HepG2 (cell line): ENCODE data around the gene GRAMD1A. TPM values are rescaled to one million over a fixed set of nuclear protein-coding genes. Genes with fewer than 3 reads are reported as not detected.

Source experiments
- ARNT ChIP-seq: fragments of 450-650 bp; IDR thresholded peaks from 2 replicates; pipeline ENCODE4 v1.6.1; 2017
- IKZF1 ChIP-seq: fragments of 450-650 bp; IDR thresholded peaks from 2 replicates; pipeline ENCODE4 v1.7.1; 2016
- IKZF4 ChIP-seq: sonication (generic); formaldehyde crosslinking; IDR thresholded peaks from 2 replicates; pipeline ENCODE4 v1.5.1; 2020; ENCODE audit warnings: borderline replicate concordance, mild to moderate bottlenecking, low read depth, missing genetic modification reagents; ENCODE audit errors: not compliant biosample characterization
- KLF11 ChIP-seq: IDR thresholded peaks from 2 replicates; pipeline ENCODE4 v1.6.1; 2016; ENCODE audit warnings: missing compliant biosample characterization
- MIXL1 ChIP-seq: IDR thresholded peaks from 2 replicates; pipeline ENCODE4 v1.6.1; 2016
- MNT ChIP-seq: fragments of 450-650 bp; IDR thresholded peaks from 2 replicates; pipeline ENCODE4 v1.6.1; 2016
- PHF8 ChIP-seq: sonication (generic); formaldehyde crosslinking; IDR thresholded peaks from 2 replicates; pipeline ENCODE4 v1.5.0; 2020; ENCODE audit warnings: missing genetic modification reagents
- RCOR2 ChIP-seq: IDR thresholded peaks from 2 replicates; pipeline ENCODE4 v1.6.1; 2016; ENCODE audit warnings: missing biosample characterization, missing genetic modification reagents
- ZBTB7B ChIP-seq: sonication (generic); formaldehyde crosslinking; IDR thresholded peaks from 2 replicates; pipeline ENCODE4 v1.4.0; 2020; ENCODE audit warnings: missing genetic modification reagents
- ZMAT5 ChIP-seq: sonication (generic); formaldehyde crosslinking; IDR thresholded peaks from 2 replicates; pipeline ENCODE4 v1.5.0; 2020; ENCODE audit warnings: mild to moderate bottlenecking, low read depth, missing genetic modification reagents, borderline replicate concordance
- ZNF143 ChIP-seq: sonication (generic); formaldehyde crosslinking; IDR thresholded peaks from 2 replicates; pipeline ENCODE4 v1.4.0; 2020; ENCODE audit warnings: missing genetic modification reagents
- ZNF224 ChIP-seq: sonication (generic); formaldehyde crosslinking; IDR thresholded peaks from 2 replicates; pipeline ENCODE4 v1.5.0; 2020; ENCODE audit warnings: mild to moderate bottlenecking, missing genetic modification reagents
- ZNF468 ChIP-seq: sonication (generic); formaldehyde crosslinking; IDR thresholded peaks from 2 replicates; pipeline ENCODE4 v1.8.0; 2022; ENCODE audit warnings: mild to moderate bottlenecking, moderate library complexity, missing genetic modification reagents
- ZNF605 ChIP-seq: sonication (generic); formaldehyde crosslinking; IDR thresholded peaks from 2 replicates; pipeline ENCODE4 v1.8.0; 2022; ENCODE audit warnings: mild to moderate bottlenecking, missing genetic modification reagents
- ZNF614 ChIP-seq: IDR thresholded peaks from 2 replicates; pipeline ENCODE4 v1.6.1; 2018; ENCODE audit warnings: missing biosample characterization, missing genetic modification reagents, inconsistent platforms, borderline replicate concordance
- ZNF781 ChIP-seq: sonication (generic); formaldehyde crosslinking; IDR thresholded peaks from 2 replicates; pipeline ENCODE4 v1.5.1; 2020; ENCODE audit warnings: borderline replicate concordance, mild to moderate bottlenecking, missing genetic modification reagents; ENCODE audit errors: not compliant biosample characterization
- ZNF784 ChIP-seq: sonication (generic); formaldehyde crosslinking; IDR thresholded peaks from 2 replicates; pipeline ENCODE4 v1.5.1; 2020; ENCODE audit warnings: missing genetic modification reagents, mild to moderate bottlenecking, borderline replicate concordance
- ZNF839 ChIP-seq: sonication (generic); formaldehyde crosslinking; IDR thresholded peaks from 2 replicates; pipeline ENCODE4 v1.4.0; 2020; ENCODE audit warnings: missing genetic modification reagents, mild to moderate bottlenecking, borderline replicate concordance
- ZSCAN31 ChIP-seq: sonication (generic); formaldehyde crosslinking; IDR thresholded peaks from 2 replicates; pipeline ENCODE4 v1.5.0; 2020; ENCODE audit warnings: low read depth, mild to moderate bottlenecking, missing genetic modification reagents
- polyA plus RNA-seq, 8 experiments: library from polyadenylated mRNA; depleted of rRNA in 3 of 8; stranded (reverse) in 7 of 8; unstranded in 1 of 8; fragments of >200 nt; fragmentation: Illumina TruSeq in 4 of 8; extraction: Trizol in 4 of 8; gene quantifications; 2 replicates each; pipeline versions ENCODE4 v1.2.1 to v1.2.3, GENCODE V29; 2011 to 2016; ENCODE audit warnings: low read depth in 4 of 8, missing spikeins in 1 of 8, mixed read lengths in 1 of 8; ENCODE audit not compliant: insufficient read depth in 1 of 8
- total RNA-seq, 5 experiments: library from RNA; depleted of rRNA; stranded (reverse); fragments of >200 nt; fragmentation: Illumina TruSeq; extraction: Trizol; gene quantifications; 2 replicates each; pipeline ENCODE4 v1.2.3, GENCODE V29; 2016; ENCODE audit warnings: low read depth in 1 of 5
- TF ChIP-seq, protein P1 (sequence below): sonication (generic); formaldehyde crosslinking; IDR thresholded peaks from 2 replicates; pipeline ENCODE4 v1.5.1; 2020; ENCODE audit warnings: missing genetic modification reagents, mild to moderate bottlenecking, borderline replicate concordance
- TF ChIP-seq, protein P2 (sequence below): IDR thresholded peaks from 2 replicates; pipeline ENCODE4 v1.6.1; 2016; ENCODE audit warnings: mild to moderate bottlenecking
- TF ChIP-seq, protein P3 (sequence below): sonication (generic); formaldehyde crosslinking; IDR thresholded peaks from 2 replicates; pipeline ENCODE4 v1.8.0; 2022; ENCODE audit warnings: missing genetic modification reagents, mild to moderate bottlenecking, borderline replicate concordance

GRAMD1A gene
- total and polyA plus RNA-seq, 2 of the 13 experiments (the other 11 are each of a cell fraction or from before 2014, with no cell fraction given) = 14.7 to 181 TPM

- TF ChIP-seq, protein P1, sequence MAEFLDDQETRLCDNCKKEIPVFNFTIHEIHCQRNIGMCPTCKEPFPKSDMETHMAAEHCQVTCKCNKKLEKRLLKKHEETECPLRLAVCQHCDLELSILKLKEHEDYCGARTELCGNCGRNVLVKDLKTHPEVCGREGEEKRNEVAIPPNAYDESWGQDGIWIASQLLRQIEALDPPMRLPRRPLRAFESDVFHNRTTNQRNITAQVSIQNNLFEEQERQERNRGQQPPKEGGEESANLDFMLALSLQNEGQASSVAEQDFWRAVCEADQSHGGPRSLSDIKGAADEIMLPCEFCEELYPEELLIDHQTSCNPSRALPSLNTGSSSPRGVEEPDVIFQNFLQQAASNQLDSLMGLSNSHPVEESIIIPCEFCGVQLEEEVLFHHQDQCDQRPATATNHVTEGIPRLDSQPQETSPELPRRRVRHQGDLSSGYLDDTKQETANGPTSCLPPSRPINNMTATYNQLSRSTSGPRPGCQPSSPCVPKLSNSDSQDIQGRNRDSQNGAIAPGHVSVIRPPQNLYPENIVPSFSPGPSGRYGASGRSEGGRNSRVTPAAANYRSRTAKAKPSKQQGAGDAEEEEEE = no peak
- no peak for TF ChIP-seq ZNF143 (CRISPR knock-in tag)
- TF ChIP-seq ZNF784 (CRISPR knock-in tag) = no peak
- no peak for TF ChIP-seq ZNF224 (CRISPR knock-in tag)
- TF ChIP-seq ZNF605 (CRISPR knock-in tag) = 0 out of 2 replicates have a peak, but pooled peaks have one; percentile 8
- no peak for TF ChIP-seq ZNF614 (CRISPR knock-in tag)
- TF ChIP-seq ZNF468 (CRISPR knock-in tag) = no peak
- TF ChIP-seq IKZF1 = no peak
- no peak for TF ChIP-seq IKZF4 (CRISPR knock-in tag)
- TF ChIP-seq, protein P2, sequence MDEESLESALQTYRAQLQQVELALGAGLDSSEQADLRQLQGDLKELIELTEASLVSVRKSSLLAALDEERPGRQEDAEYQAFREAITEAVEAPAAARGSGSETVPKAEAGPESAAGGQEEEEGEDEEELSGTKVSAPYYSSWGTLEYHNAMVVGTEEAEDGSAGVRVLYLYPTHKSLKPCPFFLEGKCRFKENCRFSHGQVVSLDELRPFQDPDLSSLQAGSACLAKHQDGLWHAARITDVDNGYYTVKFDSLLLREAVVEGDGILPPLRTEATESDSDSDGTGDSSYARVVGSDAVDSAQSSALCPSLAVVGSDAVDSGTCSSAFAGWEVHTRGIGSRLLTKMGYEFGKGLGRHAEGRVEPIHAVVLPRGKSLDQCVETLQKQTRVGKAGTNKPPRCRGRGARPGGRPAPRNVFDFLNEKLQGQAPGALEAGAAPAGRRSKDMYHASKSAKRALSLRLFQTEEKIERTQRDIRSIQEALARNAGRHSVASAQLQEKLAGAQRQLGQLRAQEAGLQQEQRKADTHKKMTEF = peak; percentile 75
- TF ChIP-seq MNT = no peak
- TF ChIP-seq PHF8 (CRISPR knock-in tag) = peak; percentile 52; the same call in 1 of the 2 replicates
- TF ChIP-seq ZMAT5 (CRISPR knock-in tag) = no peak
- TF ChIP-seq ARNT = no peak
- TF ChIP-seq ZSCAN31 (CRISPR knock-in tag) = peak; percentile 53
- 0 out of 2 replicates have a peak, but pooled peaks have one; percentile 18 for TF ChIP-seq RCOR2 (CRISPR knock-in tag)
- TF ChIP-seq ZNF839 = no peak
- TF ChIP-seq ZBTB7B = peak; percentile 78; the same call in 1 of the 2 replicates
- no peak for TF ChIP-seq KLF11 (CRISPR knock-in tag)
- no peak for TF ChIP-seq ZNF781 (CRISPR knock-in tag)
- TF ChIP-seq MIXL1 (CRISPR knock-in tag) = peak; percentile 60
- TF ChIP-seq, protein P3, sequence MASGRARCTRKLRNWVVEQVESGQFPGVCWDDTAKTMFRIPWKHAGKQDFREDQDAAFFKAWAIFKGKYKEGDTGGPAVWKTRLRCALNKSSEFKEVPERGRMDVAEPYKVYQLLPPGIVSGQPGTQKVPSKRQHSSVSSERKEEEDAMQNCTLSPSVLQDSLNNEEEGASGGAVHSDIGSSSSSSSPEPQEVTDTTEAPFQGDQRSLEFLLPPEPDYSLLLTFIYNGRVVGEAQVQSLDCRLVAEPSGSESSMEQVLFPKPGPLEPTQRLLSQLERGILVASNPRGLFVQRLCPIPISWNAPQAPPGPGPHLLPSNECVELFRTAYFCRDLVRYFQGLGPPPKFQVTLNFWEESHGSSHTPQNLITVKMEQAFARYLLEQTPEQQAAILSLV (CRISPR knock-in tag) = no peak
These were observed 42.1 kb downstream of the GRAMD1A start (continued) for GRCh38 chr19:35042056-35042730.
